ENCODE results near the gene ST6GALNAC1.

Gene ST6GALNAC1

GRCh38 chr17:76643553-76644148 is at the start of gene ST6GALNAC1:
Gene ST6GALNAC1 (minus strand): TSS chr17:76643757. CDS start chr17:76643638, 119 bp downstream.
- no peak for DNase-seq (ENCODE audit: extremely low spot score, insufficient read length, low read depth)
- FAIRE-seq = no peak

DNA sequence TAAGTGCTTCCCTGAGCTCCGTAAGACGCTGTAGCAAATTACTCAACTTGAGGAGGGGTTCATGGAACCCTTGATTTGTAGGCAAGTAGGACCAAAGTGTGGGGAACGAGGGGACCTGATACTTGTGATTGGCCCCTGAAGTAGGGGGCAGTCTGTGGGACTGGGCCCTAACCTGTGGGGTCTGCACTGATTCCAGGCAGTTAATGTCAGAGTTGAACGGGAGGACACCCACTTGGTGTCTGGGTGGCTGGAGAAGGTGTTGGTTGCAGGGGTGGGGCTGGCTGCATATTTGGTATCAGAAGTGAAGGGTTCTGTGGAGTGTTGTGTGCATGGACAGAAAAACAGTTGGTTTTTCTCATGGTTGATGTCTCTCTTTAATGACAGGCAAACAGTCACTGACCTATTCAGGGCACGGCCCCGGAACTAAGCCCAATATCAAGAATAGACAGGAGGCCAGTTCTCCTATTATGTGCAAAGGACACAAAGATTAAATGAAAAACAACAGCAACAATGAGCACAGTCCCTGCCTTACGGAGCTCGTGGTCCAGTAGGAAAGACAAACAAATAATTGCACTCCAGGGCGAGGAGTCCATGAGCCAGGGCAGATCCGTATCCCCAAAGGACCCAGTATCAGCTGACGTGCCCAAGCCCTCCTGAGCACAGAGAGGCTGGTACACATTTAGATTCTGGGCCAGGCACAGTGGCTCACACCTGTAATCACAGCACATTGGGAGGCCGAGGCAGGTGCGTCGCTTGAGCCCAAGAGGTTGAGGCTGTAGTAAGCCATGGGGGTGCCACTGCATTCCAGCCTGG is 48.0 kb upstream of the ST6GALNAC1 start:
- no peak for FAIRE-seq
- DNase-seq (ENCODE audit: extremely low spot score, insufficient read length, low read depth) = no peak

- no peak for DNase-seq (ENCODE audit: extremely low spot score, insufficient read length, low read depth)
- FAIRE-seq = no peak
Measured at GRCh38 chr17:76690596-76691280, 47.2 kb upstream of the ST6GALNAC1 start.

- DNase-seq (ENCODE audit: extremely low spot score, insufficient read length, low read depth) (no peak), FAIRE-seq (no peak)
Measured at GRCh38 chr17:76689859-76690258, 46.3 kb upstream of the ST6GALNAC1 start.

GRCh38 chr17:76688165-76688622 is 44.6 kb upstream of the ST6GALNAC1 start:
- FAIRE-seq (no peak), DNase-seq (ENCODE audit: extremely low spot score, insufficient read length, low read depth) (no peak)

DNA sequence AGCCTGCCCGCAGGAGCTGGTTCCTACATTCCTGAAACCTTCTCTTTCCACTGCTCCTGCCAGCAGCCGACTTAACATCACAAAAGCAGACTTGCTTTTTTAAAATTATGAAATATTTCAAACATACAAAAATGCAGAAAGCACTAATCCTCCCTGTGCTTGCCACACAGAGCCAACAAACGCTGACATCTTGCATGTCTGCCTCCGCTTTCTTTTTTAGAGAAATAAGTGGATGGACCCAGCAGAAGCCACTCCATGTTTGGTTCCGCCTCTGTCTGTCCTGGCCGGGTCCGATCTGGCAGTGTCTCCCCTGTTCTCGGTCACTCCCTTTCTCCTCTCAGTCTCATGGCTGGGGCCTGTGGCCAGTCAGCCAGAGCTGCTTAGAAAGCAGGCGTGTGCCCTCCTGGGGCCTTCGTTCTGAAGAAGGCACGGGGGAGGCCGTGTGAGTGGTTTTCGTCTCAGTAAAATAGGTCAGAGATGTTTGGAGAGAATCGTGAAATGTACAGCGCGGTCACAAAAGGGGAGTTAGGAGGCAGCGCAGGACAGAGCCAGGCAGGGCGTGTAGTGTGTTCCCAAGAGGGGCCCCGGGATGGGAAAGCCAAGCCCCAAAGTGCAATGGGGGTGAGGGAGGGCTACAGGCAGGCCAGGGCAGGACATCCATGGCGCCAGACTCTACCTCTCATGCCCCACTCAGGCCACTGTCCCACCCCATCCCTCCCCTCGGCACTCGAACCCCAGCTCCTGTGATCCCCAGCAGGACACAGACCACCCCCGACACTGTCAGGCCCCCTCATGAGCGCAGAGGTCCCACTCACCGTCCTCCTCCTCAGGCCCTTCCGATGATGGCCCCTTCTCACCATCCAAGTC is 44.0 kb upstream of the ST6GALNAC1 start:
- FAIRE-seq (no peak), DNase-seq (ENCODE audit: extremely low spot score, insufficient read length, low read depth) (no peak)

GRCh38 chr17:76686538-76687297 is 43.2 kb upstream of the ST6GALNAC1 start:
- FAIRE-seq (no peak), DNase-seq (ENCODE audit: extremely low spot score, insufficient read length, low read depth) (no peak)

GRCh38 chr17:76685846-76686245 is 42.3 kb upstream of the ST6GALNAC1 start:
- no peak for DNase-seq (ENCODE audit: extremely low spot score, insufficient read length, low read depth)
- FAIRE-seq = no peak

DNA sequence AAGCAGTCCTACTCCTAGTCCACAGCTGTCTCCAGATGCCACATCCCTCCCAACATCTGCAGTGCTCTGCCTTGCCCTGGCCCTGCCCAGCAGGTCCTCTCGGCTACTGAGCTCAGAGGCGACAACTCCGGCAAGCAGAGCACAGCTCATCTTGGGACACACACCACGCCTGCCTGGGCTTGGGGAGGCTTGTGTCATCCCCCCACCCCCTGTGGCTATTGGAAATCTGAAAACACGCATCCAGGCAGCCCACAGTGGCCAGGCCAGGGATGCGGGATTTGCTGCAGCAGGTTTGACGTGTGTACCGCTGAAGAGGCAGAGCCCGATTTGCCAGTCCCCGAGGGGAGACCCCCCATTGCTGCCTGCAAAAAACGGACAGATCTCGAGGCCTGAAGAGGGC is 41.8 kb upstream of the ST6GALNAC1 start:
- no peak for DNase-seq (ENCODE audit: extremely low spot score, insufficient read length, low read depth)
- FAIRE-seq = no peak

DNA sequence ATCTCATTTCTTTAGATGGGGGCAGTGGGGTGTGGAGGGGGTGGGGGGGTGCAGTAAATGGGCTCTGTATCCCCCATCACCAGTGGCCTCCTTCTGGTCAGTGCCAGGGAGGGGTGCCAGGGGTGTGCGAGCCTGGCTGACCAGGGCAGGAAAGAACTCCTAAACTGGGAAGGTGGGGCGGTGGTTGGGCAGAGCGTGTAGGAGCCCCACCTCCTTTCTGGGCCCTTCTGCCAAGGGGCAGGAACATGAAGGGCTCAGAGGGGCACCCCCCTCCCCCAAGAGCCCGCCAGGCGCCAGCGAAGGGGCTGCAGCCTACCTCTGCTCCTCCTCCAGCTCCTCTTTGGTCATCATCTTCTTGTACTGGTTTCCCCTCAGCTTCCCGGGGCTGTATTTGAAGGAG is 41.2 kb upstream of the ST6GALNAC1 start:
- FAIRE-seq = no peak
- DNase-seq (ENCODE audit: extremely low spot score, insufficient read length, low read depth) = no peak

GRCh38 chr17:76683921-76684745 is 40.6 kb upstream of the ST6GALNAC1 start:
- FAIRE-seq (no peak), DNase-seq (ENCODE audit: extremely low spot score, insufficient read length, low read depth) (no peak)

DNA sequence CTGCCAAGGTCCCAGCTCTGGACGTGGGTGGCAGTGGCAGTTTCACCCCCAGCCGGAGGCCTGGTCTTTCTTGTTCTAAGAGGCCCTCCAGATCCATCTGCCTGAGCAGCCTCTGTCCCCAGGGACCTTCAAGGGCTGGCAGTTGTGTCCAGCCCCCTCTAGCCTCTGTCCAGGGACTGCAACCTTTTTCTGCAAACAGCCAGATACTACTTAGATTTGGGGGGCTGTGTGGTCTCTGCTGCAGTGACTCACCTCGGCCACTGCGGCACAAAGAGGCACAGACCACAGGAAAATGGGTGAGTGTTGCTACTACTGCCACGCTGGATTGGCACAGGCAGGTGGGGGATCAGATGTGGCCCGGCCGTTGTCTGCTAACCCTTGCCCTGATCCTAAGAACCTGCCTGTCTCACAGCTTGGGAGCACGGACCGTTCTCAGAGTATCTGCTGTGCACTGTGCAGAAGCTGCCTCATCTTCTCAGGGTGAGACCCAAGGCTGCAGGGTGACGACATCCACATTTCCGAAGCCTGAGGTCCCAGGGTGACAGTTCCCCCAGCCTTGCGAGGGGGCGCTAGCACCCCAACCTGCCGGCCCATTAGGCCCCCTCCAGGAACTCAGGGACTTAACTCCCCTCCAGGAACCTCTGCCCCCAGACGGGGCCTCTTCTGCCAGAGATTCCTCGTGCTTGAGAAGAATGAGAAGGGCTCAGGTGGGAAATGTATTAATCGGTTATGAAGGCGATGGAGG is 39.6 kb upstream of the ST6GALNAC1 start:
- FAIRE-seq = no peak
- no peak for DNase-seq (ENCODE audit: extremely low spot score, insufficient read length, low read depth)

DNA sequence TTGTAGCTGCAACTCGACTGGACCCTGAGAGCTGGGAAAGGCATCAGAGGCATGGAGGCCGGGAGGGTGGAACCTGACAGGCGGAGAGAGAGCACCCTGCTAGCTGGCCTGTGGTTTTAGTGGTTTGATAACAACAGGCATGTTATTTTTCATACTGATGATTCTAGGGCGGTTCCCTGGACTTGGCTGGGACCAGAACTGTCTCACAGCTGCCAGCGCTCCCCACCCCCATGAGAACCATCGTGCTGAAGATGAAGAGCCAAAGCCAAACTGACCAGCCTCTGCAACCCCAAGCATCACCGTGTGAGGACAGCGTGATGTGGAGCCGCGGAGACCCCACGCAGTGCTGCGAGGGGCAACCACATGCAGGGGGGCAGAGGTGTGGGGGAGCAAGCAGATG is 38.7 kb upstream of the ST6GALNAC1 start:
- DNase-seq (ENCODE audit: extremely low spot score, insufficient read length, low read depth) (no peak), FAIRE-seq (no peak)

DNA sequence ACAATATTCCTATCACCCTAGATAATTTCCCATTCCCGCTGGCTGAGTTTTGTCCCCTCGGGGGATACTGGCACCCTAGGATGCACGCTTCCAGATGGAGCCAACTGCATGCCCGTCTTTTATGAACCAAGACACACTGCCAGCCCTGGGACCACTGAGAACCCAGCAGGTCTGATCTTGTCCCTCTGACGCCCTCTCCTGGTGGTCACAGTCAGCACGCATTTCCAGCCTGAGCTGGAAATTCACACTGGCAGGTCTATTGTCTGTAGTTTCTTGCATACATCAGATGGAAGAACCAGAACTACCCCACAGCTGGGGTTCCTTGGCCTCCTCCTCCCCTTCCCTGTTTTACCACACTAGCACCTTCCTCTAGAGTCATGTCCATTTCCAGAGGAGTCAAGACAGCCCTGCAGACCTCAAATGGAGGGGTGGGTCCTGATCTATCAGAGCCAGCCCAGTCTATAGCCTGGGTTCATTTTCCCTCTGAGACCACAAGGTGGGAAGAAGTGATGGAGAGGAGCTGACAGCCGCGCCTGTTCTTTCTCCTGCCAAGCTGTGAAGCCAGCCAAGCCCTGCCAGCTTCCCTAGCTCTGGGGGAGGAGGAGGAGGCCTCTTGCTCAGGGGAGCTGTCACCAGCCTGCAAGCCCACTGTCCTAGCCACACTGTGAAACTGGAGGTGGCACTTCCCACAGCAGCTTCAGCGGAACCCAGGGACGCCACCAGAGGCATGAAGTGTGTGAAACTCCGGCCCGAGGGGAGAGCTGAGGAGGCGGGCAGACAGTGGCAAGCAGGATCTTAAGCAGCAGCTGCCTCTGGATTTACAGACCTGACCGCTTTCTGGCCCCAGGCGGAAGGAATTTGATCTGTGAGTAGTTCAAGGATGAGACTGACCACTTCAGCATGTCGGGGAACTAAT is 37.9 kb upstream of the ST6GALNAC1 start:
- peak; percentile 32 for DNase-seq (ENCODE audit: extremely low spot score, insufficient read length, low read depth)
- FAIRE-seq = peak; percentile 84

- DNase-seq (ENCODE audit: extremely low spot score, insufficient read length, low read depth) = no peak
- FAIRE-seq = no peak
Measured at GRCh38 chr17:76679239-76679638, 35.7 kb upstream of the ST6GALNAC1 start.

DNA sequence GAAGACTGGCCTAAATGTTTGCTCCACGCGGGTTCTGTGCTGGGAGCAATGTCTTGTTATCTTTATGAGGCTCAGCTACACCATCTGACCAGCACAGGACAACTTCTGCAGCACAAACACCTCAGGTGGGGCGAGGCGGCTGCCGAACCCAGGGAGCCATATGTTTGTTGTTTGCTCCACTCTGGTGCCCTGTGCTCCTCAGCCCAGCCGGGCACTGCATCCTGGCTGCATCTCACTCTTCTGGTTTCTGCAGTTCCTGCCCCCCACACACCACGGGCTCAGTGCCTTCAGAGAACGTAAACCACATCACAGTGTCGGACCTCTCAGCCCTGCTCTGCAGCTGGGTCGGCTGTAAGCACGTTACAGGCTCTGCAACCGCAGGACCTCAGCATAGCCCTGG is 34.8 kb upstream of the ST6GALNAC1 start:
- FAIRE-seq = no peak
- DNase-seq (ENCODE audit: extremely low spot score, insufficient read length, low read depth) = no peak

GRCh38 chr17:76677406-76677805 is 33.8 kb upstream of the ST6GALNAC1 start:
- DNase-seq (ENCODE audit: extremely low spot score, insufficient read length, low read depth) (no peak), FAIRE-seq (no peak)

Data from GM18507 (cell line).